Measurements from ENCODE around the gene EDDM13.
A peak's percentile ranks its signal among the peaks of the same experiment; 100 is the strongest.
"Not testable (repeated sequence)": the region's sequence is repeated elsewhere in the genome, so short reads cannot be mapped to it uniquely, and the experiment has no call there.

EDDM13 gene

GRCh38 chr19:56299688-56300087 lies 27.1 kb downstream of the EDDM13 start:
- H3K9ac ChIP-seq (ENCODE audit: low read length) = no peak overlapping the region
- H3K4me1 ChIP-seq (ENCODE audit: control insufficient read depth, insufficient read depth, low read length) = no peaks in the 10 kb centered on the region
- H3K27me3 ChIP-seq (ENCODE audit: control insufficient read depth, insufficient read depth, low read length) = no peaks in the 10 kb centered on the region
- H3K4me3 ChIP-seq (ENCODE audit: low read length) = no peak overlapping the region
- no peaks in the 10 kb centered on the region for H3K9me3 ChIP-seq (ENCODE audit: control insufficient read depth, low read length)
- no peaks in the 10 kb centered on the region for H3K36me3 ChIP-seq (ENCODE audit: control insufficient read depth, insufficient read depth, low read length)

- no peak overlapping the region for H3K9ac ChIP-seq (ENCODE audit: low read length)
- H3K4me1 ChIP-seq (ENCODE audit: control insufficient read depth, insufficient read depth, low read length) = no peaks in the 10 kb centered on the region
- no peaks in the 10 kb centered on the region for H3K27me3 ChIP-seq (ENCODE audit: control insufficient read depth, insufficient read depth, low read length)
- H3K36me3 ChIP-seq (ENCODE audit: control insufficient read depth, insufficient read depth, low read length) = no peaks in the 10 kb centered on the region
- H3K4me3 ChIP-seq (ENCODE audit: low read length) = no peak overlapping the region
- H3K9me3 ChIP-seq (ENCODE audit: control insufficient read depth, low read length) = no peaks in the 10 kb centered on the region
Observed at GRCh38 chr19:56301155-56301554, 28.6 kb downstream of the EDDM13 start.

GRCh38 chr19:56301886-56302620 lies 29.5 kb downstream of the EDDM13 start:
- no peak overlapping the region for H3K4me3 ChIP-seq (ENCODE audit: low read length)

GRCh38 chr19:56304243-56304642 lies 31.7 kb downstream of the EDDM13 start:
- no peaks in the 10 kb centered on the region for H3K36me3 ChIP-seq (ENCODE audit: control insufficient read depth, insufficient read depth, low read length)

More at GRCh38 chr19:56301886-56302620, 29.5 kb downstream of the EDDM13 start:
- H3K36me3 ChIP-seq (ENCODE audit: control insufficient read depth, insufficient read depth, low read length) = no peaks in the 10 kb centered on the region
- no peaks in the 10 kb centered on the region for H3K4me1 ChIP-seq (ENCODE audit: control insufficient read depth, insufficient read depth, low read length)
- H3K9ac ChIP-seq (ENCODE audit: low read length) = no peak overlapping the region
- H3K27me3 ChIP-seq (ENCODE audit: control insufficient read depth, insufficient read depth, low read length) = no peaks in the 10 kb centered on the region
- H3K9me3 ChIP-seq (ENCODE audit: control insufficient read depth, low read length) = no peaks in the 10 kb centered on the region

GRCh38 chr19:56306016-56306415 lies 33.5 kb downstream of the EDDM13 start:
- Histone ChIP-seq H3K27me3 (ENCODE audit: control insufficient read depth, insufficient read depth, low read length) (no peaks in the 10 kb centered on the region), H3K4me3 (ENCODE audit: low read length) (no peak overlapping the region), H3K9me3 (ENCODE audit: control insufficient read depth, low read length) (no peaks in the 10 kb centered on the region), H3K36me3 (ENCODE audit: control insufficient read depth, insufficient read depth, low read length) (no peaks in the 10 kb centered on the region), H3K4me1 (ENCODE audit: control insufficient read depth, insufficient read depth, low read length) (no peaks in the 10 kb centered on the region), H3K9ac (ENCODE audit: low read length) (no peak overlapping the region)

More at GRCh38 chr19:56304243-56304642, 31.7 kb downstream of the EDDM13 start:
- no peaks in the 10 kb centered on the region for H3K9me3 ChIP-seq (ENCODE audit: control insufficient read depth, low read length)
- no peak overlapping the region for H3K9ac ChIP-seq (ENCODE audit: low read length)
- H3K4me1 ChIP-seq (ENCODE audit: control insufficient read depth, insufficient read depth, low read length) = no peaks in the 10 kb centered on the region
- H3K27me3 ChIP-seq (ENCODE audit: control insufficient read depth, insufficient read depth, low read length) = no peaks in the 10 kb centered on the region
- no peak overlapping the region for H3K4me3 ChIP-seq (ENCODE audit: low read length)

GRCh38 chr19:56307062-56307461 lies 34.5 kb downstream of the EDDM13 start:
- H3K4me1 ChIP-seq (ENCODE audit: control insufficient read depth, insufficient read depth, low read length); H3K36me3 ChIP-seq (ENCODE audit: control insufficient read depth, insufficient read depth, low read length); H3K27me3 ChIP-seq (ENCODE audit: control insufficient read depth, insufficient read depth, low read length); H3K4me3 ChIP-seq (ENCODE audit: low read length); H3K9ac ChIP-seq (ENCODE audit: low read length); H3K9me3 ChIP-seq (ENCODE audit: control insufficient read depth, low read length): not testable (repeated sequence)

- H3K27me3 ChIP-seq (ENCODE audit: control insufficient read depth, insufficient read depth, low read length) = no peaks in the 10 kb centered on the region
- no peaks in the 10 kb centered on the region for H3K9me3 ChIP-seq (ENCODE audit: control insufficient read depth, low read length)
- H3K4me1 ChIP-seq (ENCODE audit: control insufficient read depth, insufficient read depth, low read length) = no peaks in the 10 kb centered on the region
- no peak overlapping the region for H3K4me3 ChIP-seq (ENCODE audit: low read length)
- H3K9ac ChIP-seq (ENCODE audit: low read length) = no peak overlapping the region
- no peaks in the 10 kb centered on the region for H3K36me3 ChIP-seq (ENCODE audit: control insufficient read depth, insufficient read depth, low read length)
Observed at GRCh38 chr19:56308792-56309191, 36.2 kb downstream of the EDDM13 start.

- no peaks in the 10 kb centered on the region for H3K36me3 ChIP-seq (ENCODE audit: control insufficient read depth, insufficient read depth, low read length)
- H3K9me3 ChIP-seq (ENCODE audit: control insufficient read depth, low read length) = no peaks in the 10 kb centered on the region
- no peak overlapping the region for H3K9ac ChIP-seq (ENCODE audit: low read length)
- H3K4me3 ChIP-seq (ENCODE audit: low read length) = no peak overlapping the region
- H3K27me3 ChIP-seq (ENCODE audit: control insufficient read depth, insufficient read depth, low read length) = no peaks in the 10 kb centered on the region
- H3K4me1 ChIP-seq (ENCODE audit: control insufficient read depth, insufficient read depth, low read length) = no peaks in the 10 kb centered on the region
Observed at GRCh38 chr19:56309511-56310185, 37.1 kb downstream of the EDDM13 start.

GRCh38 chr19:56310462-56310861 lies 37.9 kb downstream of the EDDM13 start:
- Histone ChIP-seq H3K9me3 (ENCODE audit: control insufficient read depth, low read length) (no peaks in the 10 kb centered on the region), H3K4me1 (ENCODE audit: control insufficient read depth, insufficient read depth, low read length) (peaks cover 1% of the 10 kb centered on the region), H3K9ac (ENCODE audit: low read length) (no peak overlapping the region), H3K4me3 (ENCODE audit: low read length) (no peak overlapping the region), H3K27me3 (ENCODE audit: control insufficient read depth, insufficient read depth, low read length) (no peaks in the 10 kb centered on the region), H3K36me3 (ENCODE audit: control insufficient read depth, insufficient read depth, low read length) (no peaks in the 10 kb centered on the region)

GRCh38 chr19:56312342-56312741 lies 39.8 kb downstream of the EDDM13 start:
- Histone ChIP-seq H3K4me1 (ENCODE audit: control insufficient read depth, insufficient read depth, low read length) (peaks cover 8% of the 10 kb centered on the region), H3K4me3 (ENCODE audit: low read length) (no peak overlapping the region), H3K9ac (ENCODE audit: low read length) (no peak overlapping the region), H3K27me3 (ENCODE audit: control insufficient read depth, insufficient read depth, low read length) (no peaks in the 10 kb centered on the region), H3K9me3 (ENCODE audit: control insufficient read depth, low read length) (no peaks in the 10 kb centered on the region), H3K36me3 (ENCODE audit: control insufficient read depth, insufficient read depth, low read length) (no peaks in the 10 kb centered on the region)

GRCh38 chr19:56312787-56313657 lies 40.5 kb downstream of the EDDM13 start:
- Histone ChIP-seq H3K4me1 (ENCODE audit: control insufficient read depth, insufficient read depth, low read length) (peaks cover 8% of the 10 kb centered on the region), H3K4me3 (ENCODE audit: low read length) (no peak overlapping the region), H3K9ac (ENCODE audit: low read length) (no peak overlapping the region), H3K36me3 (ENCODE audit: control insufficient read depth, insufficient read depth, low read length) (no peaks in the 10 kb centered on the region), H3K9me3 (ENCODE audit: control insufficient read depth, low read length) (no peaks in the 10 kb centered on the region), H3K27me3 (ENCODE audit: control insufficient read depth, insufficient read depth, low read length) (no peaks in the 10 kb centered on the region)

GRCh38 chr19:56314018-56314380 lies 41.5 kb downstream of the EDDM13 start:
- peak overlapping the region; percentile 87 for H3K9ac ChIP-seq (ENCODE audit: low read length)
- no peaks in the 10 kb centered on the region for H3K9me3 ChIP-seq (ENCODE audit: control insufficient read depth, low read length)
- peaks cover 8% of the 10 kb centered on the region for H3K4me1 ChIP-seq (ENCODE audit: control insufficient read depth, insufficient read depth, low read length)
- H3K4me3 ChIP-seq (ENCODE audit: low read length) = peak overlapping the region; percentile 71
- H3K27me3 ChIP-seq (ENCODE audit: control insufficient read depth, insufficient read depth, low read length) = no peaks in the 10 kb centered on the region
- H3K36me3 ChIP-seq (ENCODE audit: control insufficient read depth, insufficient read depth, low read length) = no peaks in the 10 kb centered on the region
